SK-N-SH (cell line): ENCODE measurements around the gene NR1I2. TPM values are rescaled to one million over a fixed set of nuclear protein-coding genes. Genes with fewer than 3 reads are reported as not detected.

Experiments
- CTCF ChIA-PET: fragments of 300-600, 350-600 bp; formaldehyde crosslinking; extraction: SDS; loops from one replicate; lab custom pipeline; 2021; lab: Yijun Ruan, JAX
- POLR2A ChIA-PET: fragments of 350-600 bp; sonication (Branson Sonifier 250); formaldehyde crosslinking; extraction: SDS; loops from one replicate; lab custom pipeline; 2020; ENCODE audit warnings: antibody characterized with exemption, inconsistent platforms; lab: Yijun Ruan, JAX
- DNase-seq: peaks from one replicate; pipeline ENCODE4 v3.0.0; 2012
- H2AFZ ChIP-seq: fragments of 200-600 bp; sonication (generic); 2 replicates; pipeline ENCODE4 v1.8.1; 2016; ENCODE audit warnings: antibody characterized with exemption, mild to moderate bottlenecking, low read depth
- H3F3A ChIP-seq: fragments of 200-600 bp; sonication (generic); replicated peaks from 2 replicates; pipeline ENCODE3; 2016; ENCODE audit warnings: antibody characterized with exemption, mild to moderate bottlenecking; ENCODE audit not compliant: insufficient read depth
- H3K27ac ChIP-seq, 2 experiments: fragments of 200-500 bp in 1 of 2; fragments of 200-600 bp in 1 of 2; sonication (Bioruptor generic) in 1 of 2; sonication (generic), shearing (Covaris generic) in 1 of 2; 2 replicates each; pipeline versions ENCODE4 v1.5.1 to v1.6.1; 2014 to 2016; ENCODE audit warnings: low read depth in 2 of 2, inconsistent platforms in 1 of 2, low read length in 1 of 2, mild to moderate bottlenecking in 1 of 2, mixed read lengths in 1 of 2
- H3K27me3 ChIP-seq: fragments of 200-600 bp; sonication (generic), shearing (Covaris generic); 2 replicates; pipeline ENCODE4 v1.6.1; 2016; ENCODE audit warnings: mixed run types; ENCODE audit not compliant: insufficient read depth
- H3K36me3 ChIP-seq, 2 experiments: fragments of 200-500 bp in 1 of 2; fragments of 200-600 bp in 1 of 2; sonication (Bioruptor generic) in 1 of 2; sonication (generic) in 1 of 2; replicated peaks in 1 of 2; 2 replicates each; pipeline versions ENCODE3 to v1.5.1; 2014 to 2016; ENCODE audit warnings: low read length in 1 of 2, mild to moderate bottlenecking in 1 of 2; ENCODE audit not compliant: insufficient read depth in 2 of 2, control insufficient read depth in 1 of 2
- H3K4me1 ChIP-seq, 2 experiments: fragments of 200-500 bp in 1 of 2; fragments of 200-600 bp in 1 of 2; sonication (Bioruptor generic) in 1 of 2; sonication (generic), shearing (Covaris generic) in 1 of 2; 2 replicates each; pipeline versions ENCODE4 v1.5.1 to v1.6.1; 2014 to 2016; ENCODE audit warnings: low read depth in 1 of 2, low read length in 1 of 2, mixed run types in 1 of 2; ENCODE audit not compliant: insufficient read depth in 2 of 2, control insufficient read depth in 1 of 2
- H3K4me2 ChIP-seq: fragments of 200-600 bp; sonication (generic), shearing (Covaris generic); 2 replicates; pipeline ENCODE4 v1.6.1; 2017; ENCODE audit warnings: mixed run types
- H3K4me3 ChIP-seq, 2 experiments: fragments of 200-500 bp in 1 of 2; fragments of 200-600 bp in 1 of 2; sonication (Bioruptor generic) in 1 of 2; sonication (generic), shearing (Covaris generic) in 1 of 2; 2 replicates each; pipeline versions ENCODE4 v1.5.1 to v1.8.1; 2014 to 2016; ENCODE audit warnings: low read depth in 2 of 2, inconsistent platforms in 1 of 2, low read length in 1 of 2, mild to moderate bottlenecking in 1 of 2, mixed read lengths in 1 of 2, moderate library complexity in 1 of 2
- H3K79me2 ChIP-seq: fragments of 200-600 bp; sonication (generic); 2 replicates; pipeline ENCODE4 v1.8.1; 2017; ENCODE audit warnings: mild to moderate bottlenecking; ENCODE audit not compliant: insufficient read depth
- H3K9ac ChIP-seq: fragments of 200-600 bp; sonication (generic); 2 replicates; pipeline ENCODE4 v1.6.1; 2017; ENCODE audit warnings: mixed run types
- H3K9me2 ChIP-seq: fragments of 200-600 bp; sonication (generic); 2 replicates; pipeline ENCODE4 v1.6.1; 2017; ENCODE audit warnings: mixed run types
- H3K9me3 ChIP-seq: fragments of 200-600 bp; sonication (generic); 2 replicates; pipeline ENCODE4 v1.6.1; 2017; ENCODE audit warnings: mixed run types, mild to moderate bottlenecking, moderate library complexity
- H4K20me1 ChIP-seq: fragments of 200-600 bp; sonication (generic); 2 replicates; pipeline ENCODE4 v1.6.1; 2017; ENCODE audit warnings: mild to moderate bottlenecking, mixed run types; ENCODE audit not compliant: insufficient read depth
- CTCF ChIP-seq: fragments of 200-600 bp; sonication (generic); IDR thresholded peaks from 2 replicates; pipeline ENCODE4 v1.6.1; 2017; ENCODE audit warnings: antibody characterized with exemption, mild to moderate bottlenecking, moderate library complexity
- ELF1 ChIP-seq: IDR thresholded peaks from 2 replicates; pipeline ENCODE4 v1.4.0; 2012
- EP300 ChIP-seq, 2 experiments: IDR thresholded peaks; 2 replicates each; pipeline versions ENCODE4 v1.4.0 to v1.6.1; 2012; ENCODE audit warnings: borderline replicate concordance in 1 of 2, low read depth in 1 of 2, low read length in 1 of 2
- FOSL2 ChIP-seq: IDR thresholded peaks from 2 replicates; pipeline ENCODE4 v1.4.0; 2012; ENCODE audit warnings: low read depth, mild to moderate bottlenecking, moderate library complexity, borderline replicate concordance
- FOXJ3 ChIP-seq: sonication (generic); formaldehyde crosslinking; IDR thresholded peaks from 2 replicates; pipeline ENCODE4 v1.5.1; 2020; ENCODE audit warnings: mild to moderate bottlenecking, missing genetic modification reagents
- FOXM1 ChIP-seq: IDR thresholded peaks from 2 replicates; pipeline ENCODE4 v1.4.0; 2012; ENCODE audit warnings: low read depth, mild to moderate bottlenecking
- GABPA ChIP-seq: IDR thresholded peaks from 2 replicates; pipeline ENCODE4 v1.4.0; 2012; ENCODE audit warnings: low read depth, mild to moderate bottlenecking
- MAX ChIP-seq: IDR thresholded peaks from 2 replicates; pipeline ENCODE4 v1.4.0; 2012; ENCODE audit warnings: low read depth
- MEF2A ChIP-seq: IDR thresholded peaks from 2 replicates; pipeline ENCODE4 v1.4.0; 2012; ENCODE audit warnings: low read depth, borderline replicate concordance
- NFIC ChIP-seq: IDR thresholded peaks from 2 replicates; pipeline ENCODE4 v1.4.0; 2012; ENCODE audit warnings: borderline replicate concordance
- NRF1 ChIP-seq: IDR thresholded peaks from 2 replicates; pipeline ENCODE4 v1.6.1; 2012; ENCODE audit warnings: low read depth, mild to moderate bottlenecking, low read length
- PBX3 ChIP-seq: IDR thresholded peaks from 2 replicates; pipeline ENCODE4; 2012
- RFX5 ChIP-seq: IDR thresholded peaks from 2 replicates; pipeline ENCODE4 v1.6.1; 2012; ENCODE audit warnings: mild to moderate bottlenecking, improper control_type of control experiment, low read length
- RXRA ChIP-seq: IDR thresholded peaks from 2 replicates; pipeline ENCODE4 v1.4.0; 2012; ENCODE audit warnings: low read depth, mild to moderate bottlenecking, borderline replicate concordance
- TEAD4 ChIP-seq: IDR thresholded peaks from 2 replicates; pipeline ENCODE4 v1.4.0; 2012; ENCODE audit warnings: mild to moderate bottlenecking, borderline replicate concordance; ENCODE audit not compliant: insufficient read depth
- USF1 ChIP-seq: IDR thresholded peaks from 2 replicates; pipeline ENCODE4 v1.4.0; 2012; ENCODE audit warnings: low read depth, borderline replicate concordance
- ZBTB33 ChIP-seq: IDR thresholded peaks from 2 replicates; pipeline ENCODE4 v1.4.0; 2012; ENCODE audit warnings: low read depth, borderline replicate concordance
- WGBS: methylation state at CpG from one replicate; pipeline ENCODE4 v1.1.6; 2017; ENCODE audit warnings: low lambda C conversion rate; 5-methylcytosine and 5-hydroxymethylcytosine counted together
- polyA plus RNA-seq, 3 experiments: library from polyadenylated mRNA; depleted of rRNA; stranded (reverse); fragments of >200 nt; gene quantifications; 2 replicates each; pipeline ENCODE4 v1.2.3, GENCODE V29; 2012
- TF ChIP-seq, protein P1 (sequence below): fragments of 150-350 bp; IDR thresholded peaks from 2 replicates; pipeline ENCODE4 v1.6.1; 2017; ENCODE audit warnings: antibody characterized with exemption, low read length, low read depth, borderline replicate concordance

NR1I2 gene
- polyA plus RNA-seq, 1 of the 3 experiments (the other 2 are of a cell fraction), result 0.03 TPM

DNA sequence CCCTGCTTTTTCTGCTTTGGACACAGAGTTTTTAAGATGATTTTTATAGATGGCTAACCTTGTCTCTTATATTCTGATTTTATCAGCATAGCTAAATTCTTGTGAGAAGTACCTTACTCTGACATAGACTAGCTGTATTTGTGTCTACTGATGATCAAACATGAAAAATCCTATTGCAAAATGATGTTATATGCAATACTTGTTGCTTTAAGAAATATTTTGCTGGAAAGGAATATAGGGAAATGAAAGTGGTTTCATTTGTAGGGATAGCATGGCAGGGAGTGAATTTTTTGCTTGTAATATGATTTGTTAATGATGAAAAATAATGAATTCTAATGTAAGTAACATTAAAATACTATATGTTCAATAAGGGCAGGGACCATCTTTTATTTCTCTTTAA, 43.2 kb upstream of the NR1I2 start:
- no peaks in the 10 kb centered on the region for H3K9me2 ChIP-seq
- TF ChIP-seq MAX, result no peak
- TF ChIP-seq USF1, result no peak
- TF ChIP-seq FOSL2, result no peak
- no peak for TF ChIP-seq FOXM1
- TF ChIP-seq, protein P1, sequence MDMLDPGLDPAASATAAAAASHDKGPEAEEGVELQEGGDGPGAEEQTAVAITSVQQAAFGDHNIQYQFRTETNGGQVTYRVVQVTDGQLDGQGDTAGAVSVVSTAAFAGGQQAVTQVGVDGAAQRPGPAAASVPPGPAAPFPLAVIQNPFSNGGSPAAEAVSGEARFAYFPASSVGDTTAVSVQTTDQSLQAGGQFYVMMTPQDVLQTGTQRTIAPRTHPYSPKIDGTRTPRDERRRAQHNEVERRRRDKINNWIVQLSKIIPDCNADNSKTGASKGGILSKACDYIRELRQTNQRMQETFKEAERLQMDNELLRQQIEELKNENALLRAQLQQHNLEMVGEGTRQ, result no peak
- no peak for TF ChIP-seq MEF2A
- TF ChIP-seq RFX5, result no peak
- TF ChIP-seq NRF1, result no peak
- TF ChIP-seq ZBTB33, result no peak
- TF ChIP-seq FOXJ3, result no peak
- TF ChIP-seq, all 33 proteins: peak for 0
- H3K4me2 ChIP-seq, result no peak overlapping the region
- no peak overlapping the region for H3K27ac ChIP-seq
- H3K9ac ChIP-seq, result no peak overlapping the region
- no peaks in the 10 kb centered on the region for H3K9me3 ChIP-seq
- H3K36me3 ChIP-seq, result no peaks in the 10 kb centered on the region
- H3F3A ChIP-seq, result no peaks in the 10 kb centered on the region
- ChIA-PET POLR2A (no interaction called here), CTCF (no interaction called here)
- no peak overlapping the region for H3K4me3 ChIP-seq
- no peaks in the 10 kb centered on the region for H3K27me3 ChIP-seq
- H2AFZ ChIP-seq, result no peak overlapping the region
- DNase-seq, result no peak
- peaks cover 0 to 3% of the 10 kb centered on the region in 2 experiments; a peak in 1 of 4 replicates for H3K4me1 ChIP-seq
- no peaks in the 10 kb centered on the region for H4K20me1 ChIP-seq
- H3K79me2 ChIP-seq, result no peaks in the 10 kb centered on the region

DNA sequence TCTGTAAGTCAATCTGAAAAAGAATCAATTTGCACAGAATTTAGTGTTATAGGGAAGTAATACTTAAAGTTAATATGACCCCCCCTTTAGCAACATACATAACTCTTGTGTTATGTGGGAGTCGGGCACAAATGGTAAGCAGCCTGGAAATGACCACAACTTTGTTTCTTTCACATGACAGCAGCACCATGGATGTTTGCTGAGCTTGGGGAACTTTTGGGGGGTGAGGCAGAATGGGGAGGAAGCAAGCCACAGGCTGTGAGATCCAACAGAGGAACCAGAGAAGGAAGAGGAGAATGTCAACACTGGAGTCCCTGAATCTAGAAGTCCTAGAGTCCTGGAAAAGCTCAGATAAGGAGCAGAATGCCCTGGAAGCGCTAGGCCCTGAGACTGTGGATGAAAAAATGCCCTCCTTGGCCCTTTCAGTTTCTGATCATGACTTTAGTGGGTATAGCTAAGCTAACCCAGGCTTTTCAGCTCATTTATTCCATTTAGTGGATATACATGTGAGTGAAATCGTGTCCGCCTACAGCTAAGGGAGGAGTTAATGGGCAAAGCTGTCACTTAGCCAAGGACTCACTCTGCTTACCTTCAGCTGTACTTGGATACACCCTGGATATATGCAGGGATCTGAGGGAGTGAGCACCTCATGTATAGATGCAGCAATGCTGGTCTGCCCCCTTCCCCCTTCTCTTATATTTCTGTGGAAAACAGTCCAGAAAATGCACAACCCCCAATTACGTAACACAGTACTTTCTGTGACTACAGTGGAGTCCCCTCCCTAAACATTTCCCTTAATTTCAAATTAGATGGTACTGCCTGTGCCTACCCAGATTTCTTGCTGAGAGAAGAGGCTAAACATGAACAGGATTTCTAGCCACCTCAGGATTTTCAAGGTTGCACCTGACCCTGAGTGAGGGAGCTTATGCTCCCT, 40.0 kb upstream of the NR1I2 start:
- CTCF ChIA-PET, result no interaction called here

More for the DNA sequence above, 40.0 kb upstream of the NR1I2 start:
- H3K4me2 ChIP-seq, result no peak overlapping the region
- 93% methylated on average over 5 of the region's 5 CpGs for WGBS
- H3K27me3 ChIP-seq, result no peaks in the 10 kb centered on the region
- no peaks in the 10 kb centered on the region for H3K9me2 ChIP-seq
- no peaks in the 10 kb centered on the region for H3K36me3 ChIP-seq
- H3F3A ChIP-seq, result no peaks in the 10 kb centered on the region
- H3K4me3 ChIP-seq, result no peak overlapping the region
- H2AFZ ChIP-seq, result no peak overlapping the region
- H4K20me1 ChIP-seq, result no peaks in the 10 kb centered on the region
- H3K9me3 ChIP-seq, result no peaks in the 10 kb centered on the region
- peaks cover 0 to 3% of the 10 kb centered on the region in 2 experiments; a peak in 1 of 4 replicates for H3K4me1 ChIP-seq
- no peak for DNase-seq
- H3K27ac ChIP-seq, result no peak overlapping the region
- H3K9ac ChIP-seq, result no peak overlapping the region
- POLR2A ChIA-PET, result no interaction called here
- TF ChIP-seq, protein P1, result no peak
- TF ChIP-seq TEAD4, result no peak
- no peak for TF ChIP-seq NRF1
- TF ChIP-seq CTCF, result no peak
- TF ChIP-seq GABPA, result no peak
- TF ChIP-seq PBX3, result no peak
- TF ChIP-seq EP300 (IDR thresholded peaks at IDR 0.05; ENCODE audit: borderline replicate concordance in 1 of 2, low read depth in 1 of 2, low read length in 1 of 2), result no peak
- TF ChIP-seq RXRA, result no peak
- TF ChIP-seq ELF1, result no peak
- TF ChIP-seq NFIC, result no peak
- no peaks in the 10 kb centered on the region for H3K79me2 ChIP-seq
